Measurements from ENCODE around the gene SELENOI. TPM values are rescaled to one million over a fixed set of nuclear protein-coding genes. Genes with fewer than 3 reads are reported as not detected.

The SELENOI gene
- total and polyA plus RNA-seq, 8 donors, result 15.9 to 34.4 (median 17.9) TPM

DNA sequence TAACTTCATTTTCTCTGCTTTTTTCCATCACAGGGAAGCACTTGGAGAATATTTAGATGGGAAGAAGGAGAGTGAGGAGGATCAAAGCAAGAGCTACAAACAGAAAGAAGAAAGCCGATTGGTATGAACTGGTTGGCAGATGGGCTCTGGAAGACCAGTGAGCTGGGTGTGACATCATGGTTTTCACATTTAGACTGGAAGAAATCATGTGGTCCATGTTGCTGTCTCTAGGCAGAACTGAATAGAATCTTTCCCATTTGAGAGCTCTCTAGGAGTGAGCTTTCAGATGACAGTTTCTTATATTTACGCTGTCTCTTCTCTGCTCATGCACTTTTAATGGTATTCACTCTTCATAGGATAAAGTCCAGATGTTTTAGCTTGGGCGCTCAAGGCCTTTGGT, 68.4 kb downstream of the SELENOI start:
- Histone ChIP-seq H3K27ac (no peak overlapping the region), H3K4me3 (no peak overlapping the region), H3K27me3 (no peaks in the 10 kb centered on the region), H3K4me1 (no peaks in the 10 kb centered on the region), H3K36me3 (no peaks in the 10 kb centered on the region), H3K9me3 (no peaks in the 10 kb centered on the region)
- DNase-seq (no peak), ATAC-seq (no peak)
- TF ChIP-seq, protein P1, sequence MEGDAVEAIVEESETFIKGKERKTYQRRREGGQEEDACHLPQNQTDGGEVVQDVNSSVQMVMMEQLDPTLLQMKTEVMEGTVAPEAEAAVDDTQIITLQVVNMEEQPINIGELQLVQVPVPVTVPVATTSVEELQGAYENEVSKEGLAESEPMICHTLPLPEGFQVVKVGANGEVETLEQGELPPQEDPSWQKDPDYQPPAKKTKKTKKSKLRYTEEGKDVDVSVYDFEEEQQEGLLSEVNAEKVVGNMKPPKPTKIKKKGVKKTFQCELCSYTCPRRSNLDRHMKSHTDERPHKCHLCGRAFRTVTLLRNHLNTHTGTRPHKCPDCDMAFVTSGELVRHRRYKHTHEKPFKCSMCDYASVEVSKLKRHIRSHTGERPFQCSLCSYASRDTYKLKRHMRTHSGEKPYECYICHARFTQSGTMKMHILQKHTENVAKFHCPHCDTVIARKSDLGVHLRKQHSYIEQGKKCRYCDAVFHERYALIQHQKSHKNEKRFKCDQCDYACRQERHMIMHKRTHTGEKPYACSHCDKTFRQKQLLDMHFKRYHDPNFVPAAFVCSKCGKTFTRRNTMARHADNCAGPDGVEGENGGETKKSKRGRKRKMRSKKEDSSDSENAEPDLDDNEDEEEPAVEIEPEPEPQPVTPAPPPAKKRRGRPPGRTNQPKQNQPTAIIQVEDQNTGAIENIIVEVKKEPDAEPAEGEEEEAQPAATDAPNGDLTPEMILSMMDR (IDR thresholded peaks at IDR 0.05), result no peak
- intact Hi-C loops (cut with DNase I), result no loop called here

DNA sequence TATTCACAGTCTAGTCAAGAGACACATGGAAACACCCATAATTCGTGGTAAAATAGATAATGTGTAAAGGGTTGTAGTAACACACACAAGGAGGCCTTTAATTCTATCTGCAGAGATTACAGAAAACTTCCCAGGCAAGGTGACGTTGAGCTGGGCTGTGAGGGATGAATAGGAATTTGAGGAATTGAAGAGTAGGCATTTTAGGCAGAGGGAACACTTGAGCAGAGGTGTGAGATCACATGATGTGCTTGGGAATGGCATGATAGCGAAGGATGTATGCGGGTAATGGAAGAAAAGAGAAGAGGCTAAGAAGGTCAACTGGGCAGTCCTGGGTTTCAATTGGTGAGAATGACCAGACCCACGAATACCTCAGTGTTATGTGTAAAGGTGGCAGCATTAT, 76.0 kb downstream of the SELENOI start:
- DNase-seq (no peak), ATAC-seq (no peak)
- no peak overlapping the region for H3K4me3 ChIP-seq
- no peak overlapping the region for H3K27ac ChIP-seq
- no peaks in the 10 kb centered on the region for H3K9me3 ChIP-seq
- no peaks in the 10 kb centered on the region for H3K4me1 ChIP-seq
- H3K36me3 ChIP-seq, result no peaks in the 10 kb centered on the region
- TF ChIP-seq, protein P1 (IDR thresholded peaks at IDR 0.05), result no peak
- intact Hi-C loops (cut with DNase I), result no loop called here
- H3K27me3 ChIP-seq, result no peaks in the 10 kb centered on the region

DNA sequence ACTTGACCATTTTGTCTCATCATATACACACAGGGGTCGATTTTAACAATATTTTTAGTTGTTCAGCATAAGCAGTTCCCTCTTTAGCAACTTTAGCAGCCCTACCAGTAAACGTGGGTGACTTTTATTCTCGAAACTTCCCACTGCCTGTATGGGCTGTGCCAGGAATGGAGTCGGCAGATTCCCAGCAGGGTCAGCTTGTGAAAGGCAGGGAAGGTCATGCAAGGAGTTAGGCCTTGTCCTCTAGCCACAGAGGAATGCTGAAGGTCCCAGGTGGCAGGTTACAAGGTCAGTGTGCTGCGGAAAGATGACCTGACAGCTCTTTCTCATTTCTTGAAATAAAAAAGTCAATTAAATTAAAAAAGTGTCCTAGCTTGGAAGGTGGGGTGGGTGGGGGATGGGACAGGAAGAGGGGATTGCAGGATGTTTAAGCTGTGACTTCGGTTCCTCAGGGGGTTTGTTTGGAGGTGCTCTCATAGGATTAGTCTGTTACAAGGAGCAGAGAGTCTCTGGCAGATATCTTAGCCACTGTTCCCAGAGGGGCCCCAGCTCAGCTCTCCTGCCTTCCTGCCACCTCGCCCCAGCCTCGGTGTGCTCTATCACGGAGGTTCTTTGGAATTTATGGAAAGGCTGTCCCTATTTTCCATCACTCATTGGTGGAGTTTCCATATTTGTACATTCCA, 77.1 kb downstream of the SELENOI start:
- Histone ChIP-seq H3K4me1 (no peaks in the 10 kb centered on the region), H3K4me3 (no peak overlapping the region), H3K27me3 (no peaks in the 10 kb centered on the region), H3K27ac (no peak overlapping the region), H3K9me3 (no peaks in the 10 kb centered on the region), H3K36me3 (no peaks in the 10 kb centered on the region)
- ATAC-seq (no peak), DNase-seq (no peak)
- intact Hi-C loops (cut with DNase I), result no loop called here
- TF ChIP-seq, protein P1 (IDR thresholded peaks at IDR 0.05), result no peak

DNA sequence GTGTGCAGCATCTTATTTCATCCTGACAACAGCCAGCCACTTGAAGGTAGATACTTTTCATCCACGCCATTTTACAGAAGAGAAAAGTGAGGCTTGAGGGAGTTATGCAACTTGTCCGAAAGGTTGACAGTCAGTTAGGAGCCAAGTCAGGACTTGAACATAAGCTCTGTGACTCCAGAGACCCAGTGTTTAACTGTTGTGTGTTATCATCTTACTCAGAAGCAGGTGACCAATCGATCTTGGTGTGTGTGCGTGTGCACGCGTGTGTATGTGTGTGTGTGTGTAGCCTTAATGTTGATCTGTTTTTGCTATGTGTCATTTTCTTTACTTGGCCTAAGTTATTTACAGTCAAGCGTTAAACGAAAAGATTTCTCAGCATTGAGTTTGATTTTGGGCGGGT, 77.8 kb downstream of the SELENOI start:
- DNase-seq (no peak), ATAC-seq (no peak)
- Histone ChIP-seq H3K9me3 (no peaks in the 10 kb centered on the region), H3K36me3 (no peaks in the 10 kb centered on the region), H3K27me3 (no peaks in the 10 kb centered on the region), H3K4me3 (no peak overlapping the region), H3K4me1 (no peaks in the 10 kb centered on the region), H3K27ac (no peak overlapping the region)
- intact Hi-C loops (cut with DNase I), result no loop called here
- TF ChIP-seq, protein P1 (IDR thresholded peaks at IDR 0.05), result no peak

DNA sequence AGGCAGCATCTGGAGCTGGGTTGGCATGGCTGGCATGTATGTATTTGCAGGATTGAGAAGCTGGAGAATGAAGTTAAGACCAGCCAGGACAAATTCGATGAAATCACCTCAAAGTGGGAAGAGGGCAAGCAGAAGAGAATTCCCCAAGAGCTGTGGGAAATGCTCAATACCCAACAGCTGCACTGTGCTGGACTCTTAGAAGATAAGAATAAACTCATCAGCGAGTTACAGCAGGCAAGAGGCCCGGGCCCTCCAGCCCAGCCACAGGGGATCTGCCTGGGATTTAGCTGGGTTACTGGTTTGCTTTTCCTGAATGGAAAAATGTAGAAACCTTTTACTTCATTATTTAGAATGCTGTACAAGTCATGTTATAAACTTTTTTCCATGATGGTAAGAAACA, 78.3 kb downstream of the SELENOI start:
- TF ChIP-seq, protein P1 (IDR thresholded peaks at IDR 0.05), result no peak
- ATAC-seq, result no peak
- intact Hi-C loops (cut with DNase I), result no loop called here
- DNase-seq, result no peak
- H3K4me3 ChIP-seq, result no peak overlapping the region
- H3K9me3 ChIP-seq, result no peaks in the 10 kb centered on the region
- H3K36me3 ChIP-seq, result no peaks in the 10 kb centered on the region
- no peak overlapping the region for H3K27ac ChIP-seq
- H3K4me1 ChIP-seq, result no peaks in the 10 kb centered on the region
- no peaks in the 10 kb centered on the region for H3K27me3 ChIP-seq

Data from left lung (tissue), 10 donors.